GM21737 (cell line): ENCODE measurements around the gene KRTAP1-3.
"Not testable (repeated sequence)": the region's sequence is repeated elsewhere in the genome, so short reads cannot be mapped to it uniquely, and the experiment has no call there.

Source experiments
- ATAC-seq: cut with Tn5 transposase; IDR thresholded peaks from one replicate; pipeline ENCODE4 v1.9.1; 2021; ENCODE audit warnings: mild to moderate bottlenecking, moderate library complexity; ENCODE audit not compliant: unreplicated experiment

KRTAP1-3 gene, protein sequence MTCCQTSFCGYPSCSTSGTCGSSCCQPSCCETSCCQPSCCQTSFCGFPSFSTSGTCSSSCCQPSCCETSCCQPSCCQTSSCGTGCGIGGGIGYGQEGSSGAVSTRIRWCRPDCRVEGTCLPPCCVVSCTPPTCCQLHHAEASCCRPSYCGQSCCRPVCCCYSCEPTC

DNA sequence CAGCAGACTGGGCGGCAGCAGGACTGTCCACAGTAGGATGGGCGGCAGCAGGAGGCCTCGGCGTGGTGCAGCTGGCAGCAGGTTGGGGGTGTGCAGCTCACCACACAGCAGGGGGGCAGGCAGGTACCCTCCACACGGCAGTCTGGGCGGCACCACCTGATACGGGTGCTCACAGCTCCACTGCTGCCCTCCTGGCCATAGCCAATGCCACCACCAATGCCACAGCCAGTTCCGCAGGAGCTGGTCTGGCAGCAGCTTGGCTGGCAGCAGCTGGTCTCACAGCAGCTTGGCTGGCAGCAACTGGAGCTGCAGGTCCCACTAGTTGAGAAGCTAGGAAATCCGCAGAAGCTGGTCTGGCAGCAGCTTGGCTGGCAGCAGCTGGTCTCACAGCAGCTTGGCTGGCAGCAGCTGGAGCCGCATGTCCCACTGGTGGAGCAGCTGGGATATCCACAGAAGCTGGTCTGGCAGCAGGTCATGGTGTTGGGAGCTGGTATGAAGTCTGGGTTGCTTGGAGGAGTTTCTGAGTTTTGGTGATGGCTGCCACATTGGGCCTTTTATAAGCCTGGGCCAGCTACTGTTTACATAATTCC, at the start of gene KRTAP1-3:
TSS of gene KRTAP1-3 (minus strand) at position 529 of the 590 bp plus-strand sequence. CDS start at position 476, 53 bp downstream.
- ATAC-seq = not testable (repeated sequence)

DNA sequence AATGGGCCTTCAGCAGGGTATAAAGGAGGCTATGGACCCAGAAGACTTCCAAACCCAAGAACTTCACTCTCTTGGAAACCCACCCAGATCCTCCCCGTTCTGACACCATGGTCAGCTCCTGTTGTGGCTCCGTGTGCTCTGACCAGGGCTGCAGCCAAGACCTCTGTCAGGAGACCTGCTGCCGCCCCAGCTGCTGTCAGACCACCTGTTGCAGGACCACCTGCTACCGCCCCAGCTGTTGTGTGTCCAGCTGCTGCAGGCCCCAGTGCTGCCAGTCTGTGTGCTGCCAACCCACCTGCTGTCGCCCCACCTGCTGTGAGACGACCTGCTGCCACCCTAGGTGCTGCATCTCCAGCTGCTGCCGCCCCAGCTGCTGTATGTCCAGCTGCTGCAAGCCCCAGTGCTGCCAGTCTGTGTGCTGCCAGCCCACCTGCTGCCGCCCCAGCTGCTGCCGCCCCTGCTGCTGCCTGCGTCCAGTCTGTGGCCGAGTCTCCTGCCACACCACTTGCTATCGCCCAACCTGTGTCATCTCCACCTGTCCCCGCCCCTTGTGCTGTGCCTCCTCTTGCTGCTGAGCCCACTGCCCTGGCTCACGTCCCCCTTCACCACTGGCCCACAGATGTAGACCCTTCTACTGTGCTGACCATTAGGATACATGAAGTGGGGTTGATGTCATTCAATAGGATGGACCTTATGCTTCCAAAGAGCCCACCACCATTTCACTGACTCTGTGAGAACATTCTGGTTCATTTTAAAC, 49.6 kb upstream of the KRTAP1-3 start, which contains the start of gene KRTAP4-7:
TSS of gene KRTAP4-7 (plus strand) at position 51 of the 757 bp plus-strand sequence. CDS start at position 108, 57 bp downstream.
- not testable (repeated sequence) for ATAC-seq

GRCh38 chr17:41083427-41083826, 48.8 kb upstream of the KRTAP1-3 start:
- ATAC-seq = not testable (repeated sequence)

GRCh38 chr17:41082626-41083025, 48.0 kb upstream of the KRTAP1-3 start:
- ATAC-seq = no peak

GRCh38 chr17:41076788-41077187, 42.1 kb upstream of the KRTAP1-3 start:
- no peak for ATAC-seq

GRCh38 chr17:41073676-41074075, 39.0 kb upstream of the KRTAP1-3 start:
- ATAC-seq = no peak

- ATAC-seq = no peak
Observed at GRCh38 chr17:41071606-41072360, 37.1 kb upstream of the KRTAP1-3 start.

DNA sequence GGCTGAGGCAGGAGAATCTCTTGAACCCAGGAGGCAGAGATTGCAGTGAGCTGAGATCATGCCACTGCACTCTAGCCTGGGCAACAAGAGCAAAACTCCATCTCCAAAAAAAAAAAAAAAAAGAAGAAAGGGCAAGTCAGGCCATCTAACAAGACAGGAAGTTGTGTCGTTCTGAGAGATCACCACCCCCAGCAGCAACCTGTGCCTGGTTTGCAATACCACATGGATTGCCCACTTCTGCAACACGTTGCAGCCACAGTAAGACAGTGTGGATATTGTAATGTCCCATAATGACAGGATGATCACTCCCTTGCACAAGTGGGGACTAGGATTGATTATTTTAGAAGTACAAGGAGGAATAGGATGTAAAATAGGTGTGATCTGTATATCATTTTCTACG, 34.4 kb upstream of the KRTAP1-3 start:
- ATAC-seq = no peak

- ATAC-seq = no peak
Observed at GRCh38 chr17:41067281-41067680, 32.6 kb upstream of the KRTAP1-3 start.

DNA sequence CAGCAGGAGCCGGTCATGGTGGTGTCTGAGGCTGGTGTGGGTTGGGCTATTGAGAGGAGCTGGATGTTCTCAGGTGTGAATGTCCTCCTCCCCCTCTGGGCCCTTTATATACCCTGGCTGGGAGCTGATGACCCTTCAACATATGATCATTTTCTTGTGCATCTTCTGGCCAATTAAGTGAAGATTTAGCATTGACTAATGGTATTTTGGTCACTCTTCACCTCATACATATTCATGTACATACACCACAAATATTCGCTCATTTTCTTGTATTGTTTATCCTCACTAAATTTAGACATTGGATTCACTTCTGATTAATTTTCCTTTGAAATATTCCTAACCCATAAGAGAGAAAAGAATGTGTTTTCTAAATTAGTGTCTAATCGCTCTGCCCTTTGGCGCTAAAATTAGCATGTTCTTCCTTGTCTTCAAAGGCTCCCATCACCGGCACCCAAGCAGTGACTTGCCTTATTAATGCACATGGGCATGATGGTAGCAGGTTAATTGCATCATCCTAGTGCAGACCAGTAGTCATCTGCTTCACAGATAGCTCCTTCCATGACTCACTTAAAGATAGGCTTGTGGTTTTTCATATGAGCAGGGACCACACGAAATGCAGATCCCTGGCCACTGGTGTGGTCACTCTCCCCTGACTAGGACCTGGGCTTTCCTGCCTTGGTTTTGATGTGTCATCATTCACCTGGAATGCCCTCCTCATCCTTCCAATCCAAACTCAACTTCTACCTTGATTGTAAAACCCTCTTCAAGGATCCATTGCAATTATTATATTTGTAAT, 31.4 kb upstream of the KRTAP1-3 start, which contains the start of gene KRTAP2-4:
TSS of gene KRTAP2-4 (minus strand) at position 51 of the 796 bp plus-strand sequence. CDS start at position 17, 34 bp downstream.
- ATAC-seq = no peak

DNA sequence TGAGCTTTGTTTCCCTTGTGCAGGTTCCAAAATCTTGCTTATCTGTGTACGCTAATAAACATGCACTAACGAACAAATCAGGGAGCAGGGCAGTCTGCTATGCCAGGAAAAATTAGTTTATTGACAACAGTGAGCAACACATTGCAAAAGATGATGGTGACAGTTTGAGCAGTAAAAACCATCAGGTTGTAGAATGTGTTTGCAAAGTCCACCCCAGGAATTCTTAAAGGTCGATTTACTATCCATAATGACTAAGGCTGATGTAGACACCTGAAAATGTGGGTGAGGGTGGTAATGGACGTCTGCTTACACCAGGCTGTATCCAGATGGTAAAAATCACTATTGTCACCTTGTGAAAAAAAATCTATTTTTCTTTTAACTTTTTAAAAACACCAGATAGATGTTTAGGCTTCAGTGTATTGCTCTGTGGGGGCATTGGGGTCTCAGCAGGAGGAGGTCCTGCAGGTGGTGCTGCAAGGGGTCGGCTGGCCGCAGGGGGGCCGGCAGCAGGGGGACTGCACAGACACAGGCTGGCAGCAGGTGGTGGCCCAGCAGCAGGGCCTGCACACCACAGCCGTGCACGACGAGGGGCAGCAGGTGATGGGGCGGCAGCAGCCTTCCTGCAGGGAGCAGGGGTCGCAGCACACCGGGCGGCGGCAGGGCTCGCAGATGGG, 30.5 kb upstream of the KRTAP1-3 start:
- not testable (repeated sequence) for ATAC-seq

- no peak for ATAC-seq
Observed at GRCh38 chr17:41064301-41064700, 29.6 kb upstream of the KRTAP1-3 start.

DNA sequence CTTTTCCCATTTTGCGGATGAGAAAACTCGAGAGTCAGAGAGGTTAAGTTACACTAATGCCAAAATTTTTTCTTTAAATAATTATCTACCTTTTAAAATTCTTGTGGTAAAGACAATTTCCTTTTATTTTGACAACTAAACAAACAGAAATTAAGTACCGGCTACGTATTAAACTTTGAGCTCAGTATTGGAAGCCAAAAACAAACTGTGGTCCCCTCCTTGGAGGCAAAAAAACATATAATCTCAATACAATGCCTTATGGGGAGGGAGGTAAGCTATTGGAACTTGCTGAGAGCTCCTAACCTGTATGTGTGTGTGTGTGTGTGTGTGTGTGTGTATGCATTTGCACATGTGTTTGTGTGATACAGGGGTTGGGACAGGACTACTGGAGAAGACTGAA, 28.8 kb upstream of the KRTAP1-3 start:
- no peak for ATAC-seq

DNA sequence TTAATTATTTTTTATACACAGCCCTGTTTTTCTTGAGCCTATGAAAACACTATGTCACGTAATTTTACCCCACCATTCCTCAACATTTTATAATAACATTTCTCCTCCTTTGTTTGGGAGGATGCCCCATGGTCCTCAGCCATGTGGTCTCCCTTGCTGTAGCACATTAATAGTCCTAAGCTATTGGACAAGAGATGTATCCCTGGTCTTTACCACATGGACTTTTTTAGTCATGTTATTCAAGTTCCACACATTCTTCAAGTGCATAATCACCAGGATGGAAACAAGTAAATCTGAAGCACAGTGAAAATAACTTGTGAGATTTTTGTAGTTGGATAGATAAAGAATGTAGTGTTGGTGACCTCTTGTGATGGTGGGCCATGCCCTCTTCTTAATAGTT, 27.3 kb upstream of the KRTAP1-3 start:
- no peak for ATAC-seq

DNA sequence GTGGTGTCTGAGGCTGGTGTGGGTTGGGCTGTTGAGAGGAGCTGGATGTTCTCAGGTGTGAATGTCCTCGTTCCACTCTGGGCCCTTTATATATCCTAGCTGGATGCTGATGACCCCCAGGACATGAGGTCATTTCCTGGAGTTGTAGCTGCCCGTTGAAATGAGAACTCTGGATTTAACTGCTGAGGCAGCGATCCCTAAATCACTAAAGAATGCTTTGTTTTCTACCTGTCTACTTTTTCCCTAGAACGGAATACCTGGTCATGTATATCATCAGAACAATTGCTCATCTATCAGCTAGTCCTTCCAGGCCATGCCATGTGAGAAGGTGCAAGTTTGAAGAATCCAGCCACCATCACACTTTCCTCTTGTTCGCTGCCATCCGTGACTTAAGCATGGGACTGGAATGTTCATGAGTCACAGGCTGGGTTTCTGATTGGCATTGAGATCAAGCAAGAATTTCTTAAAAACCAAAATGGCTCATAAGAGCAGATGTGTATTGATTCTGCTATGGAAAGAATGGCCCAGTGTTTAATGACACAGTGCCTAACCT, 25.5 kb upstream of the KRTAP1-3 start, which contains the start of gene KRTAP2-3:
TSS of gene KRTAP2-3 (minus strand) at position 63 of the 553 bp plus-strand sequence. CDS start 64 bp downstream, outside the sequence.
- no peak for ATAC-seq

GRCh38 chr17:41059276-41060051, 24.8 kb upstream of the KRTAP1-3 start:
- ATAC-seq = not testable (repeated sequence)

- no peak for ATAC-seq
Observed at GRCh38 chr17:41058741-41059140, 24.1 kb upstream of the KRTAP1-3 start.

GRCh38 chr17:41057547-41057946, 22.9 kb upstream of the KRTAP1-3 start:
- no peak for ATAC-seq
